H1 (cell line): ENCODE measurements around the gene ZSCAN30.

ENCODE experiments used
- CTCF ChIP-seq, 3 experiments: IDR thresholded peaks; 1 replicate in 2 of 3; 2 replicates in 1 of 3; pipeline versions ENCODE4 v1.5.1 to v1.6.1; 2011; ENCODE audit warnings: low read length in 3 of 3, mild to moderate bottlenecking in 3 of 3, inconsistent platforms in 2 of 3, low read depth in 1 of 3, moderate library complexity in 1 of 3; ENCODE audit not compliant: insufficient read depth in 1 of 3; ENCODE audit errors: control extremely low read depth in 1 of 3
- EP300 ChIP-seq, 2 experiments: IDR thresholded peaks; 1 replicate in 1 of 2; 2 replicates in 1 of 2; pipeline ENCODE4 v1.6.1; 2011 to 2012; ENCODE audit warnings: low read depth in 2 of 2, low read length in 2 of 2, mild to moderate bottlenecking in 2 of 2, borderline replicate concordance in 1 of 2, inconsistent platforms in 1 of 2, moderate library complexity in 1 of 2
- EZH2 ChIP-seq: fragments of 200-600 bp; sonication (generic); IDR thresholded peaks from 2 replicates; pipeline ENCODE4 v1.7.1; 2012; ENCODE audit warnings: low read depth, mild to moderate bottlenecking, moderate library complexity, low read length, inconsistent platforms; ENCODE audit not compliant: severe bottlenecking
- POLR2AphosphoS5 ChIP-seq: IDR thresholded peaks from 2 replicates; pipeline ENCODE4 v1.6.1; 2011; ENCODE audit warnings: low read depth, low read length
- SIN3A ChIP-seq, 2 experiments: IDR thresholded peaks in 1 of 2; conservative IDR thresholded peaks in 1 of 2; 2 replicates each; pipeline ENCODE4 v1.6.1; 2011 to 2012; ENCODE audit warnings: low read length in 2 of 2, improper control_type of control experiment in 1 of 2, low read depth in 1 of 2, mild to moderate bottlenecking in 1 of 2
- TF ChIP-seq, protein P1 (sequence below): IDR thresholded peaks from 2 replicates; pipeline ENCODE4 v1.6.1; 2011; ENCODE audit warnings: low read length, improper control_type of control experiment

DNA sequence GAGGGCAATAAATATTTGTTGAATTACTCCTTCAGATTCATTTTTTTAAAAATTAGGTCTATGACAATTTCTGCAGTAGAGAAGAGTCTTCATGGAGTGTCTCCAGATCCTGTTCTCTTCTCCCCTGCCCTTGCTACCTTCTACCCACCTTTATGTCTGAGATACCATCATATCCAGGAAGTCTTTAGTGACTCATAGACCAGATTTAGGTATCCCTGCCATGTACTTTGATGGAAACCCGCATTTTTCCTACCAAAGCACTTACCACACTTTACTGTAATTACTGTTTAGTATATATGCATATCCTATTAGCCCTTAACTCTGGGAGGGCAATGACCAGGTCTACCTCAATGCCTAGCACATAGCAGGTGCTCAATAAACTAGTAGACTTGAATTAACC, 37.6 kb downstream of the ZSCAN30 start:
- TF ChIP-seq EZH2 (no peak), CTCF (IDR thresholded peaks at IDR 0.05; ENCODE audit: control extremely low read depth in 1 of 3, insufficient read depth in 1 of 3, low read depth in 1 of 3, low read length in 3 of 3) (no peak), SIN3A (conservative IDR thresholded peaks at IDR 0.05 in 1 of 2, IDR thresholded peaks at IDR 0.05 in 1 of 2; ENCODE audit: low read depth in 1 of 2, low read length in 2 of 2) (no peak), EP300 (IDR thresholded peaks at IDR 0.05; ENCODE audit: borderline replicate concordance in 1 of 2, low read depth in 2 of 2, low read length in 2 of 2) (no peak), POLR2AphosphoS5 (no peak)
- TF ChIP-seq, protein P1, sequence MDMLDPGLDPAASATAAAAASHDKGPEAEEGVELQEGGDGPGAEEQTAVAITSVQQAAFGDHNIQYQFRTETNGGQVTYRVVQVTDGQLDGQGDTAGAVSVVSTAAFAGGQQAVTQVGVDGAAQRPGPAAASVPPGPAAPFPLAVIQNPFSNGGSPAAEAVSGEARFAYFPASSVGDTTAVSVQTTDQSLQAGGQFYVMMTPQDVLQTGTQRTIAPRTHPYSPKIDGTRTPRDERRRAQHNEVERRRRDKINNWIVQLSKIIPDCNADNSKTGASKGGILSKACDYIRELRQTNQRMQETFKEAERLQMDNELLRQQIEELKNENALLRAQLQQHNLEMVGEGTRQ = no peak
